Measurements from ENCODE around the gene MS4A6A.

GRCh38 chr11:60182541-60183330 is at the start of gene MS4A6A:
- TF ChIP-seq FOXM1 (IDR thresholded peaks at IDR 0.05; ENCODE audit: borderline replicate concordance, low read depth) (no peak), YY1 (IDR thresholded peaks at IDR 0.05; ENCODE audit: low read depth) (no peak), REST (IDR thresholded peaks at IDR 0.05; ENCODE audit: low read depth) (no peak), EP300 (IDR thresholded peaks at IDR 0.05; ENCODE audit: borderline replicate concordance) (no peak), RAD21 (IDR thresholded peaks at IDR 0.05; ENCODE audit: low read depth) (no peak), CREB1 (IDR thresholded peaks at IDR 0.05; ENCODE audit: low read depth) (no peak), TCF12 (IDR thresholded peaks at IDR 0.05; ENCODE audit: low read depth) (no peak), MAX (IDR thresholded peaks at IDR 0.05) (no peak), TEAD4 (IDR thresholded peaks at IDR 0.05) (no peak), TAF1 (IDR thresholded peaks at IDR 0.05; ENCODE audit: low read depth) (no peak), EGR1 (IDR thresholded peaks at IDR 0.05) (no peak)

Data from Ishikawa (cell line).